GM12878 (cell line): Measurements from ENCODE around the gene OR2T33. TPM values are rescaled to one million over a fixed set of nuclear protein-coding genes. Genes with fewer than 3 reads are reported as not detected.

Experiments
- CUX1 ChIP-seq: IDR thresholded peaks from 2 replicates; pipeline ENCODE4 v1.6.1; 2012; ENCODE audit warnings: improper control_type of control experiment, low read depth, low read length; ENCODE audit not compliant: insufficient replicate concordance
- ESRRA ChIP-seq: IDR thresholded peaks from 2 replicates; pipeline ENCODE4 v1.6.1; 2012; ENCODE audit warnings: mild to moderate bottlenecking, low read length, improper control_type of control experiment
- HDGF ChIP-seq: fragments of 450-650 bp; IDR thresholded peaks from 2 replicates; pipeline ENCODE4 v1.6.1; 2016; ENCODE audit warnings: antibody characterized with exemption
- IRF3 ChIP-seq: fragments of 450-650 bp; IDR thresholded peaks from 2 replicates; pipeline ENCODE4 v1.6.1; 2014; ENCODE audit warnings: mild to moderate bottlenecking
- MLLT1 ChIP-seq: fragments of 450-650 bp; IDR thresholded peaks from 2 replicates; pipeline ENCODE4 v1.6.1; 2016; ENCODE audit warnings: mild to moderate bottlenecking
- RCOR1 ChIP-seq: conservative IDR thresholded peaks from 2 replicates; pipeline ENCODE4 v1.6.1; 2012; ENCODE audit warnings: low read depth, low read length, improper control_type of control experiment
- SUZ12 ChIP-seq: fragments of 200-600 bp; sonication (generic); IDR thresholded peaks from one replicate; pipeline ENCODE4 v1.6.1; 2018; ENCODE audit warnings: antibody characterized with exemption, mild to moderate bottlenecking; ENCODE audit not compliant: unreplicated experiment
- YY1 ChIP-seq: IDR thresholded peaks from 2 replicates; pipeline ENCODE4 v1.6.1; 2011; ENCODE audit warnings: low read depth, mild to moderate bottlenecking, low read length
- ZBTB33 ChIP-seq: fragments of 450-650 bp; IDR thresholded peaks from 2 replicates; pipeline ENCODE4 v1.6.1; 2017; ENCODE audit warnings: mild to moderate bottlenecking
- ZNF217 ChIP-seq: fragments of 450-650 bp; IDR thresholded peaks from 2 replicates; pipeline ENCODE4 v1.6.1; 2017; ENCODE audit warnings: antibody characterized with exemption, mild to moderate bottlenecking
- ZNF592 ChIP-seq: fragments of 450-650 bp; IDR thresholded peaks from 2 replicates; pipeline ENCODE4 v1.6.1; 2017; ENCODE audit warnings: mild to moderate bottlenecking, moderate library complexity
- polyA plus RNA-seq, 11 experiments: library from polyadenylated mRNA; depleted of rRNA in 4 of 11; unstranded in 6 of 11; stranded (reverse) in 5 of 11; fragments of >200 nt; fragmentation: Nextera tagmentation in 4 of 11; fragmentation: Illumina TruSeq in 1 of 11; extraction: Ambion mirVana in 4 of 11; extraction: Trizol in 1 of 11; gene quantifications; 1 replicate in 1 of 11; 2 replicates in 10 of 11; pipeline versions ENCODE4 v1.2.1 to v1.2.3, GENCODE V29; 2011 to 2016; ENCODE audit warnings: inconsistent platforms in 2 of 11, missing spikeins in 2 of 11, low read depth in 1 of 11
- total RNA-seq, 4 experiments: library from RNA; depleted of rRNA in 3 of 4; stranded (reverse); fragments of >200 nt in 3 of 4; fragmentation: Illumina TruSeq in 1 of 4; extraction: Trizol in 1 of 4; gene quantifications; 2 replicates each; pipeline versions ENCODE4 v1.2.1 to v1.2.3, GENCODE V29; 2013 to 2021

OR2T33 gene
- total and polyA plus RNA-seq, 10 of the 15 experiments (the other 5 are each of a cell fraction or from before 2014, with no cell fraction given), result not detected

GRCh38 chr1:248277876-248278275 lies at the start of gene OR2T33 (continued):
- TF ChIP-seq CUX1 (no peak), IRF3 (no peak), ZBTB33 (no peak), MLLT1 (no peak), ESRRA (no peak), ZNF217 (no peak), SUZ12 (no peak), ZNF592 (no peak), HDGF (no peak), YY1 (no peak), RCOR1 (no peak)
